AG10803 (cell line): Measurements from ENCODE around the gene PRLR.

Experiments used
- DNase-seq: peaks from one replicate; pipeline ENCODE4 v3.0.0; 2010; ENCODE audit warnings: low read depth
- H3K4me3 ChIP-seq: 2 replicates; pipeline ENCODE4 v1.5.1; 2011; ENCODE audit warnings: mild to moderate bottlenecking, low read length, control low read depth
- TF ChIP-seq, protein P1 (sequence below): conservative IDR thresholded peaks from 2 replicates; pipeline ENCODE4 v1.5.1; 2011; ENCODE audit warnings: mild to moderate bottlenecking, low read length, control low read depth, inconsistent platforms

Gene PRLR

DNA sequence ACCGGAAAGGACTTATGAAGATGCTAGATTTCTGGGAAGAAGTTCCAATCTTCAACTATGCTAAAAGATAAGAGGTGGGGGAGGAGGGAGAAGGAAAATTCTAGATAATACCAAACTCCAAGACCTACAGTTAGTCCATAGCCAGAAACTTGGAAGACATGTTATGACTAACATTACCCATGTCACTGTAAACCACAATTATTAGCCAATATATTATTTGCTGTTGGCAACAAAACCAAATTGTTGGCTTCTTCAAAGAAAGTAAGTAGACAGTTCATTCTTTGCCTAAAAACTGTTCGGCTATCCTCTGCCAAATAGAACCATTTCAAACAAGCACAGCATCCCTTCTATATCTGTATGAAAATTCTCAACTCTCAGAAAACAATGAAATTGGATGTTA is 25.1 kb downstream of the PRLR start:
- DNase-seq, result peak; percentile 7
- no peak overlapping the region for H3K4me3 ChIP-seq
- TF ChIP-seq, protein P1, sequence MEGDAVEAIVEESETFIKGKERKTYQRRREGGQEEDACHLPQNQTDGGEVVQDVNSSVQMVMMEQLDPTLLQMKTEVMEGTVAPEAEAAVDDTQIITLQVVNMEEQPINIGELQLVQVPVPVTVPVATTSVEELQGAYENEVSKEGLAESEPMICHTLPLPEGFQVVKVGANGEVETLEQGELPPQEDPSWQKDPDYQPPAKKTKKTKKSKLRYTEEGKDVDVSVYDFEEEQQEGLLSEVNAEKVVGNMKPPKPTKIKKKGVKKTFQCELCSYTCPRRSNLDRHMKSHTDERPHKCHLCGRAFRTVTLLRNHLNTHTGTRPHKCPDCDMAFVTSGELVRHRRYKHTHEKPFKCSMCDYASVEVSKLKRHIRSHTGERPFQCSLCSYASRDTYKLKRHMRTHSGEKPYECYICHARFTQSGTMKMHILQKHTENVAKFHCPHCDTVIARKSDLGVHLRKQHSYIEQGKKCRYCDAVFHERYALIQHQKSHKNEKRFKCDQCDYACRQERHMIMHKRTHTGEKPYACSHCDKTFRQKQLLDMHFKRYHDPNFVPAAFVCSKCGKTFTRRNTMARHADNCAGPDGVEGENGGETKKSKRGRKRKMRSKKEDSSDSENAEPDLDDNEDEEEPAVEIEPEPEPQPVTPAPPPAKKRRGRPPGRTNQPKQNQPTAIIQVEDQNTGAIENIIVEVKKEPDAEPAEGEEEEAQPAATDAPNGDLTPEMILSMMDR, result no peak

GRCh38 chr5:35203403-35203802 is 26.9 kb downstream of the PRLR start:
- no peak for DNase-seq
- TF ChIP-seq, protein P1, result no peak
- H3K4me3 ChIP-seq, result no peak overlapping the region

DNA sequence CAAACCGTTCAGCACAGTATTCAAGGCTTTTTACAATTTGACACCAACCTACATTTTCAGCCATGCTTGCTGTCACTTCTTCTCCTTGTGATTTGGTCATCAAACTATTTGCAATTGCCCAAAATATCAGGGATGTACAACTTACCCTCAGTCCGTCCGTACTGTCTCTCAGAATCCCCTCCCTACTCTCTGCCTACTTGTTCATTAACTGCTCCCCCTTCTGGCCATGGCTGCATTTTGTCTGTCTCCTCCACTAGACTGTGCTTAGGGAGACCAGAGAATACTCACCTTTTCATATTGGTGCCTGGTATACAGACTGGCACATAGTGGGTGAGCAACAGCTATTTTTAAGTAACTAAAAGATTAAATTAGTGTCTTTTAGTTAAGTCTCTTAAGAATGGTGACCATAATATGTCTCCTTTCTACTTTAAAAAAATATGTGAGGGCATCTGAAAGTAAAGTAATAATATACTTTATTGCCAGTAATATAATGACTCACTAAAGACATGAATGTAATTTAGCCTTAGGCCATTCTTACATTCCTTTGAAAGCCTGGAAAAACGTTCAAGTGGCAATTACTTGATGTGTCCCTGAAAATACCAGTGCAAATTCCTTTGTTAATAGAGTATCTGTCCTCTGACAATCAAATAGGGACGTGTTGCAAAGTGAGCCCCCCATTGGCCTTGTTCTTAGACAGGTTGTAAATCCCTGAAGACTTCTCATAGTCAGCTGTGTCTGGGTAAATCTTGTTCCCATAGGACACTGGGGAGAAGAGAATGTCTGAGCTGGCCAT is 27.8 kb downstream of the PRLR start:
- TF ChIP-seq, protein P1, result peak; percentile 67
- peak; percentile 42 for DNase-seq

DNA sequence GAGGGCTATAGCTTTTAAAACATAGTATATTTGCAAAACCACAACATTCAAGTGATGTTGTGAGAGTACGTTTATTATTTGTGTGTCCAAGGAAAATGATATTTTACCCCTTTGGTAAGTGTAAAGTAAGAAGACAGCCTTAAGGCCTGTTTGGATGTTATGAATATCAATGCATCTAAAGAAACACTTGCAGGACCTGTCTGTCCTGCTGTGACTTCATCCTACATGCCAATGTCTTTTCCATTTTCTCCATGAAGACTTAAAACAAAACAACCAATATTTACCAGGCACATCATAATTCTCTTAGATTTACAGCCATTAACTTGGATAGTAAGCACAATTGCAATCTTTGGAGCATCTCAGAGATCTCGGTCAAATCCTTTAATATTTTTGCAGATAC is 29.0 kb downstream of the PRLR start:
- DNase-seq, result no peak
- TF ChIP-seq, protein P1, result no peak
- no peak overlapping the region for H3K4me3 ChIP-seq

More for the DNA sequence above, 27.8 kb downstream of the PRLR start:
- no peak overlapping the region for H3K4me3 ChIP-seq

- H3K4me3 ChIP-seq, result no peak overlapping the region
- DNase-seq, result no peak
- TF ChIP-seq, protein P1, result no peak
Observed at GRCh38 chr5:35199886-35200285, 30.4 kb downstream of the PRLR start.

DNA sequence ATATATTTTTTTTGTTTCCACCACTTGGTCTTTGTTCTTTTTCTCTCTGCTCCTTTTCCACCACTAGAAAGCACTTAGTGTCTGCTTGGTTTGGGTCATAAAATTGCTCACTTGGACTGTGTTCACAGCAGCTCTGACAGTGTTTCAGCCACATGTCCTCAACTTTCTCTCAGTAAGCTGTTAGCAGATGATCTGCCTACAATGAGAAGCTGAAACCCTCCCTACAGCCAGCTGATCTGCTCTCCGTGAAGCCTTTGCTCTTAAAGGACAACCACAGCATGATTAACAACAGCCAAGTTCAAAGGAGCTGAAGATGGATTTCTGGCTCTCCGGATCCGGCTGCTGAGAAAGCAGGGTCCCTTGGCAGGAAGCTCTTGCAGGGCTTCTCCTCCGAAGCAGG is 31.6 kb downstream of the PRLR start:
- TF ChIP-seq, protein P1, result no peak
- DNase-seq, result peak; percentile 44

GRCh38 chr5:35198075-35198474 is 32.2 kb downstream of the PRLR start:
- DNase-seq, result peak; percentile 58
- H3K4me3 ChIP-seq, result no peak overlapping the region
- TF ChIP-seq, protein P1, result no peak

More for the DNA sequence above, 31.6 kb downstream of the PRLR start:
- H3K4me3 ChIP-seq, result no peak overlapping the region
